GM12878 (cell line): ENCODE measurements around the gene MDM4. TPM values are rescaled to one million over a fixed set of nuclear protein-coding genes. Genes with fewer than 3 reads are reported as not detected.

Experiments used
- ATAC-seq: fragments of 200-7000 bp; cut with Tn5 transposase; 3 replicates; pipeline ENCODE4 v1.9.1; 2020; ENCODE audit warnings: mild to moderate bottlenecking, moderate library complexity
- BruUV-seq: library from RNA; stranded (reverse); fragments of 400-500 nt; replicated peaks from 2 replicates; lab custom pipeline; 2021; lab: Mats Ljungman, UMichigan
- CTCF ChIA-PET: fragments of 300-600 bp; sonication (Branson Sonifier 250); formaldehyde crosslinking; extraction: SDS; loops from one replicate; lab custom pipeline; 2021; ENCODE audit warnings: inconsistent platforms; lab: Yijun Ruan, JAX
- POLR2A ChIA-PET: fragments of 350-600 bp; formaldehyde crosslinking; extraction: SDS; loops from one replicate; lab custom pipeline; 2021; ENCODE audit warnings: inconsistent platforms; lab: Charles Lee
- RAD21 ChIA-PET: fragments of 300-600 bp; sonication (Branson Sonifier 250); formaldehyde crosslinking; loops from one replicate; lab custom pipeline; 2023; ENCODE audit warnings: antibody characterized with exemption; ENCODE audit not compliant: unreplicated experiment; lab: Charles Lee
- SMC1A ChIA-PET: fragments of 300-600 bp; sonication (Branson Sonifier 250); formaldehyde crosslinking; loops from one replicate; lab custom pipeline; 2023; ENCODE audit not compliant: unreplicated experiment, uncharacterized antibody; lab: Charles Lee
- DNase-seq: peaks from one replicate; pipeline ENCODE4 v3.0.0-alpha.2; 2011; ENCODE audit warnings: low read depth, low spot score
- FAIRE-seq: peaks from 3 replicates; lab custom pipeline; 2011; peaks lifted over from hg19 to GRCh38; lab: Jason Lieb, UNC
- H2AFZ ChIP-seq: 2 replicates; pipeline ENCODE4 v1.6.0; 2011; ENCODE audit warnings: low read depth, low read length, control low read depth; ENCODE audit not compliant: control insufficient read depth
- H3K27ac ChIP-seq: 2 replicates; pipeline ENCODE4 v1.5.1; 2011; ENCODE audit warnings: control low read depth; ENCODE audit not compliant: control insufficient read depth, insufficient read depth
- H3K27me3 ChIP-seq, 2 experiments: replicated peaks in 1 of 2; 2 replicates each; pipeline versions ENCODE4 v1.6.0 to v1.6.1; 2011; ENCODE audit warnings: low read length in 1 of 2; ENCODE audit not compliant: control insufficient read depth in 2 of 2, insufficient read depth in 2 of 2
- H3K36me3 ChIP-seq, 2 experiments: 2 replicates each; pipeline ENCODE4 v1.5.1; 2011; ENCODE audit warnings: low read length in 1 of 2; ENCODE audit not compliant: control insufficient read depth in 2 of 2, insufficient read depth in 2 of 2
- H3K4me1 ChIP-seq: 2 replicates; pipeline ENCODE4 v1.6.1; 2011; ENCODE audit warnings: mild to moderate bottlenecking, low read length, moderate library complexity, mixed read lengths; ENCODE audit not compliant: control insufficient read depth, insufficient read depth
- H3K4me2 ChIP-seq: 2 replicates; pipeline ENCODE4 v1.6.0; 2011; ENCODE audit warnings: control low read depth; ENCODE audit not compliant: control insufficient read depth, insufficient read depth
- H3K4me3 ChIP-seq: fragments of 200-600 bp; sonication (generic); 2 replicates; pipeline ENCODE4 v1.5.1; 2016
- H3K79me2 ChIP-seq: 2 replicates; pipeline ENCODE4 v1.6.0; 2011; ENCODE audit warnings: low read length; ENCODE audit not compliant: control insufficient read depth, insufficient read depth
- H3K9ac ChIP-seq: 2 replicates; pipeline ENCODE4 v1.8.0; 2011; ENCODE audit warnings: low read length, control low read depth, mixed read lengths; ENCODE audit not compliant: control insufficient read depth, insufficient read depth
- H3K9me3 ChIP-seq: replicated peaks from 3 replicates; pipeline ENCODE4 v1.5.1; 2011; ENCODE audit warnings: mild to moderate bottlenecking, low read length; ENCODE audit not compliant: control insufficient read depth, insufficient read depth
- H4K20me1 ChIP-seq: 2 replicates; pipeline ENCODE4 v1.6.0; 2011; ENCODE audit not compliant: control insufficient read depth, insufficient read depth
- ASH2L ChIP-seq: fragments of 300-600, 200-600 bp; sonication (generic); IDR thresholded peaks from 2 replicates; pipeline ENCODE4 v1.6.1; 2017; ENCODE audit warnings: low read depth, mild to moderate bottlenecking, borderline replicate concordance
- CBX3 ChIP-seq: fragments of 200-600 bp; sonication (generic); IDR thresholded peaks from 2 replicates; pipeline ENCODE4 v1.6.1; 2016; ENCODE audit warnings: low read depth, borderline replicate concordance
- IKZF2 ChIP-seq, 2 experiments: fragments of 450-650 bp; IDR thresholded peaks; 2 replicates each; pipeline ENCODE4 v1.6.1; 2017; ENCODE audit warnings: mild to moderate bottlenecking in 2 of 2, moderate library complexity in 2 of 2
- PAX8 ChIP-seq: fragments of 450-650 bp; IDR thresholded peaks from 2 replicates; pipeline ENCODE4 v1.6.1; 2017; ENCODE audit warnings: mild to moderate bottlenecking, moderate library complexity
- RB1 ChIP-seq: fragments of 450-650 bp; formaldehyde crosslinking; IDR thresholded peaks from 2 replicates; pipeline ENCODE4 v1.6.1; 2017; ENCODE audit warnings: mild to moderate bottlenecking, borderline replicate concordance
- SIX5 ChIP-seq: IDR thresholded peaks from 2 replicates; pipeline ENCODE4 v1.6.1; 2011; ENCODE audit warnings: mild to moderate bottlenecking, low read depth, low read length, moderate library complexity; ENCODE audit not compliant: severe bottlenecking
- SREBF2 ChIP-seq: IDR thresholded peaks from 2 replicates; pipeline ENCODE4 v1.6.1; 2012; ENCODE audit warnings: mild to moderate bottlenecking, low read length
- ZNF384 ChIP-seq: IDR thresholded peaks from 2 replicates; pipeline ENCODE4 v1.6.1; 2012; ENCODE audit warnings: low read depth, mild to moderate bottlenecking, low read length, improper control_type of control experiment, borderline replicate concordance
- WGBS: methylation state at CpG from one replicate; pipeline ENCODE4 v1.1.6; 2016; ENCODE audit warnings: low lambda C conversion rate; ENCODE audit not compliant: insufficient replicate concordance, insufficient coverage; ENCODE audit errors: missing lambda C conversion rate; 5-methylcytosine and 5-hydroxymethylcytosine counted together
- in situ Hi-C: fragments of 300-500 bp; cut with MboI; formaldehyde crosslinking; loops from 9 replicates; pipeline ENCODE4 v1.14.3; 2018; ENCODE audit warnings: mixed read lengths
- intact Hi-C: fragments of 100-400 bp; cut with micrococcal nuclease; formaldehyde crosslinking; loops from one replicate; pipeline ENCODE4 v1.14.2; 2022; ENCODE audit not compliant: unreplicated experiment
- polyA plus RNA-seq, 11 experiments: library from polyadenylated mRNA; depleted of rRNA in 4 of 11; unstranded in 6 of 11; stranded (reverse) in 5 of 11; fragments of >200 nt; fragmentation: Nextera tagmentation in 4 of 11; fragmentation: Illumina TruSeq in 1 of 11; extraction: Ambion mirVana in 4 of 11; extraction: Trizol in 1 of 11; gene quantifications; 1 replicate in 1 of 11; 2 replicates in 10 of 11; pipeline versions ENCODE4 v1.2.1 to v1.2.3, GENCODE V29; 2011 to 2016; ENCODE audit warnings: inconsistent platforms in 2 of 11, missing spikeins in 2 of 11, low read depth in 1 of 11
- total RNA-seq, 4 experiments: library from RNA; depleted of rRNA in 3 of 4; stranded (reverse); fragments of >200 nt in 3 of 4; fragmentation: Illumina TruSeq in 1 of 4; extraction: Trizol in 1 of 4; gene quantifications; 2 replicates each; pipeline versions ENCODE4 v1.2.1 to v1.2.3, GENCODE V29; 2013 to 2021
- TF ChIP-seq, protein P1 (sequence below): IDR thresholded peaks from 2 replicates; pipeline ENCODE4 v1.6.1; 2011; ENCODE audit warnings: borderline replicate concordance, low read depth, mild to moderate bottlenecking, moderate library complexity, mixed read lengths, low read length; ENCODE audit not compliant: insufficient read depth; ENCODE audit errors: extremely low read length
- TF ChIP-seq, protein P2 (sequence below): fragments of 450-650 bp; formaldehyde crosslinking; IDR thresholded peaks from 2 replicates; pipeline ENCODE4 v1.4.0; 2022; ENCODE audit warnings: mild to moderate bottlenecking, moderate library complexity
- TF ChIP-seq, protein P3 (sequence below): IDR thresholded peaks from 2 replicates; pipeline ENCODE4 v1.6.1; 2012; ENCODE audit warnings: mild to moderate bottlenecking, low read depth, low read length

The MDM4 gene
- total and polyA plus RNA-seq, 10 of the 15 experiments (the other 5 are each of a cell fraction or from before 2014, with no cell fraction given): 2.5 to 74.4 (median 22.7) TPM

GRCh38 chr1:204513117-204513716 is 3.0 kb upstream of the MDM4 start (continued):
- TF ChIP-seq ASH2L: peak; percentile 75; the same call in 1 of the 2 replicates
- TF ChIP-seq, all 136 proteins: peak for 51

- peaks cover 0 to 5% of the 10 kb centered on the region in 2 experiments; a peak in 2 of 4 replicates for H3K36me3 ChIP-seq
- in situ Hi-C loops: loop anchor here (25.0 kb wide), 1 partner anchor 1228 kb away; no protein-coding TSS in a partner anchor
- POLR2A ChIA-PET: interaction anchor here (0.6 to 5.4 kb wide), 16 partner anchors 8 to 1296 kb away, joined by 3 to 55 read pairs (median 5); partner anchors contain the start of gene PIK3C2B
- H3K9ac ChIP-seq: 0 out of 2 replicates have a peak overlapping the region, but pooled peaks have one; percentile 12
- no peaks in the 10 kb centered on the region for H3K9me3 ChIP-seq
- no peak overlapping the region for H3K4me3 ChIP-seq
- no peaks in the 10 kb centered on the region for H3K27me3 ChIP-seq
- WGBS: 23% methylated on average over 2 of the region's 2 CpGs
- CTCF ChIA-PET: interaction anchor here (0.6 to 4.0 kb wide), 12 partner anchors 8 to 292 kb away, joined by 3 to 18 read pairs (median 8); no protein-coding TSS in a partner anchor
- no peak for FAIRE-seq
- peak overlapping the region; percentile 48; the same call in 1 of the 2 replicates for H3K27ac ChIP-seq
- no TSS peak for BruUV-seq
- H3K79me2 ChIP-seq: peaks cover 35% of the 10 kb centered on the region
- 0 out of 2 replicates have a peak overlapping the region, but pooled peaks have one; percentile 35 for H3K4me2 ChIP-seq
- intact Hi-C loops: loop anchor here (10.0 kb wide), 1 partner anchor 1540 kb away; the partner anchor contains the start of gene RHEX
- peaks cover 33% of the 10 kb centered on the region for H3K4me1 ChIP-seq
- SMC1A ChIA-PET: interaction anchor here (1.0 to 5.3 kb wide), 14 partner anchors 8 to 608 kb away, joined by 3 to 64 read pairs (median 4); partner anchors contain the start of gene PIK3C2B
- ATAC-seq: no peak
- RAD21 ChIA-PET: interaction anchor here (0.7 to 6.3 kb wide), 13 partner anchors 8 to 280 kb away, joined by 3 to 69 read pairs (median 4); partner anchors contain the start of gene PIK3C2B
- no peaks in the 10 kb centered on the region for H4K20me1 ChIP-seq
- no peak overlapping the region for H2AFZ ChIP-seq
- no peak for DNase-seq
- no peak for TF ChIP-seq ZNF384
- TF ChIP-seq, protein P1, sequence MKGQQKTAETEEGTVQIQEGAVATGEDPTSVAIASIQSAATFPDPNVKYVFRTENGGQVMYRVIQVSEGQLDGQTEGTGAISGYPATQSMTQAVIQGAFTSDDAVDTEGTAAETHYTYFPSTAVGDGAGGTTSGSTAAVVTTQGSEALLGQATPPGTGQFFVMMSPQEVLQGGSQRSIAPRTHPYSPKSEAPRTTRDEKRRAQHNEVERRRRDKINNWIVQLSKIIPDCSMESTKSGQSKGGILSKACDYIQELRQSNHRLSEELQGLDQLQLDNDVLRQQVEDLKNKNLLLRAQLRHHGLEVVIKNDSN: no peak
- TF ChIP-seq PAX8: no peak
- no peak for TF ChIP-seq CBX3
- TF ChIP-seq, protein P2, sequence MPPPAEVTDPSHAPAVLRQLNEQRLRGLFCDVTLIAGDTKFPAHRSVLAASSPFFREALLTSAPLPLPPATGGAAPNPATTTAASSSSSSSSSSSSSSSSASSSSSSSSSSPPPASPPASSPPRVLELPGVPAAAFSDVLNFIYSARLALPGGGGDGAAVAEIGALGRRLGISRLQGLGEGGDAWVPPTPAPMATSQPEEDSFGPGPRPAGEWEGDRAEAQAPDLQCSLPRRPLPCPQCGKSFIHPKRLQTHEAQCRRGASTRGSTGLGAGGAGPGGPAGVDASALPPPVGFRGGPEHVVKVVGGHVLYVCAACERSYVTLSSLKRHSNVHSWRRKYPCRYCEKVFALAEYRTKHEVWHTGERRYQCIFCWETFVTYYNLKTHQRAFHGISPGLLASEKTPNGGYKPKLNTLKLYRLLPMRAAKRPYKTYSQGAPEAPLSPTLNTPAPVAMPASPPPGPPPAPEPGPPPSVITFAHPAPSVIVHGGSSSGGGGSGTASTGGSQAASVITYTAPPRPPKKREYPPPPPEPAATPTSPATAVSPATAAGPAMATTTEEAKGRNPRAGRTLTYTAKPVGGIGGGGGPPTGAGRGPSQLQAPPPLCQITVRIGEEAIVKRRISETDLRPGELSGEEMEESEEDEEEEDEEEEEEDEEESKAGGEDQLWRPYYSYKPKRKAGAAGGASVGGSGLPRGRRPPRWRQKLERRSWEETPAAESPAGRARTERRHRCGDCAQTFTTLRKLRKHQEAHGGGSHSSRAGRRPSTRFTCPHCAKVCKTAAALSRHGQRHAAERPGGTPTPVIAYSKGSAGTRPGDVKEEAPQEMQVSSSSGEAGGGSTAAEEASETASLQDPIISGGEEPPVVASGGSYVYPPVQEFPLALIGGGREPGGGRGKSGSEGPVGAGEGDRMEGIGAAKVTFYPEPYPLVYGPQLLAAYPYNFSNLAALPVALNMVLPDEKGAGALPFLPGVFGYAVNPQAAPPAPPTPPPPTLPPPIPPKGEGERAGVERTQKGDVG: no peak
- no peak for TF ChIP-seq IKZF2 (IDR thresholded peaks at IDR 0.05)
- TF ChIP-seq, protein P3, sequence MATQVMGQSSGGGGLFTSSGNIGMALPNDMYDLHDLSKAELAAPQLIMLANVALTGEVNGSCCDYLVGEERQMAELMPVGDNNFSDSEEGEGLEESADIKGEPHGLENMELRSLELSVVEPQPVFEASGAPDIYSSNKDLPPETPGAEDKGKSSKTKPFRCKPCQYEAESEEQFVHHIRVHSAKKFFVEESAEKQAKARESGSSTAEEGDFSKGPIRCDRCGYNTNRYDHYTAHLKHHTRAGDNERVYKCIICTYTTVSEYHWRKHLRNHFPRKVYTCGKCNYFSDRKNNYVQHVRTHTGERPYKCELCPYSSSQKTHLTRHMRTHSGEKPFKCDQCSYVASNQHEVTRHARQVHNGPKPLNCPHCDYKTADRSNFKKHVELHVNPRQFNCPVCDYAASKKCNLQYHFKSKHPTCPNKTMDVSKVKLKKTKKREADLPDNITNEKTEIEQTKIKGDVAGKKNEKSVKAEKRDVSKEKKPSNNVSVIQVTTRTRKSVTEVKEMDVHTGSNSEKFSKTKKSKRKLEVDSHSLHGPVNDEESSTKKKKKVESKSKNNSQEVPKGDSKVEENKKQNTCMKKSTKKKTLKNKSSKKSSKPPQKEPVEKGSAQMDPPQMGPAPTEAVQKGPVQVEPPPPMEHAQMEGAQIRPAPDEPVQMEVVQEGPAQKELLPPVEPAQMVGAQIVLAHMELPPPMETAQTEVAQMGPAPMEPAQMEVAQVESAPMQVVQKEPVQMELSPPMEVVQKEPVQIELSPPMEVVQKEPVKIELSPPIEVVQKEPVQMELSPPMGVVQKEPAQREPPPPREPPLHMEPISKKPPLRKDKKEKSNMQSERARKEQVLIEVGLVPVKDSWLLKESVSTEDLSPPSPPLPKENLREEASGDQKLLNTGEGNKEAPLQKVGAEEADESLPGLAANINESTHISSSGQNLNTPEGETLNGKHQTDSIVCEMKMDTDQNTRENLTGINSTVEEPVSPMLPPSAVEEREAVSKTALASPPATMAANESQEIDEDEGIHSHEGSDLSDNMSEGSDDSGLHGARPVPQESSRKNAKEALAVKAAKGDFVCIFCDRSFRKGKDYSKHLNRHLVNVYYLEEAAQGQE: no peak
- TF ChIP-seq SREBF2: no peak
- no peak for TF ChIP-seq SIX5
- no peak for TF ChIP-seq RB1
Observed at GRCh38 chr1:204514828-204515227, 1.4 kb upstream of the MDM4 start.
